GM19043 (cell line): ENCODE results near the gene SMIM41.

Source experiments
- ATAC-seq: cut with Tn5 transposase; IDR thresholded peaks from one replicate; pipeline ENCODE4 v1.9.1; 2021; ENCODE audit warnings: low read depth; ENCODE audit not compliant: unreplicated experiment

The SMIM41 gene

GRCh38 chr12:52119398-52120254, 40.1 kb downstream of the SMIM41 start:
- ATAC-seq, result no peak

DNA sequence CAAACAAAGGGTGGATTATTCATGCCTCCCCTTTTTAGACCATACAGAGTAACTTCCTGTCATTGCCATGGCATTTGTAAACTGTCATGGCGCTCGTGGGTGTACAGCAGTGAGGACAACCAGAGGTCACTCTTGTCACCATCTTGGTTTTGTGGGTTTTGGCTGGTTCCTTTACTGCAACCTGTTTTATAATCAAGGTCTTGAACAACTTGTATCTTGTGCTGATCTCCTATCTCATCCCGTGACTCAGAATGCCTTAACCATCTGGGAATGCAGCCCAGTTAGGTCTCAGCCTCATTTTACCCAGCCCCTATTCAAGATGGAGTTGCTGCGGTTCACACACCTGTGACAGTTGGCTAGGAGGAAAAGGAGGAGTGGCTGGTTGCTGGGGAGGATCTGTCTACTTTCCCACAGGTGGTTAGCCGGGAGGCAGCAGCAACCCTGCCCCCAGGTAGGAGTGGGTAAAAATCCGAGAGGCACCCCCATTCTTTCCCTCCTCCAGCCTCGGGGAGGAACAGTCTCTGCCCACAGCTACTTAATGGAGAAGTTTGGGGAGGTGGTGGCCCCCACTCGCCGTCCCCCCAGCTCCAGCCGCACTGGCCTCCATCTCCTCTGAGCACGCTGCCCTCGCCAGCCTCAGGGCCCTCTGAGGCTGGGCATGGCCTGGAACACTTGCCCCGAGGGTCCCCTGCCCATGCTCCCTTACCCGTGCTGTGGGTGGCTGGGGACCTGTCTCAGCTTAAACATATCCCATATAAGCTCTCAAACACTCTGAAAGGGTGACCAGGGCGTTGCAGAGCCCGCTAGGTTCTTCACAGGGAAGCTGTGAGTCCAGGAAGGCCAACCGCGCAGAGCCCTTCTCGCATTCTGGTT, 41.7 kb downstream of the SMIM41 start:
- ATAC-seq, result no peak

GRCh38 chr12:52121824-52122539, 42.5 kb downstream of the SMIM41 start:
- no peak for ATAC-seq

DNA sequence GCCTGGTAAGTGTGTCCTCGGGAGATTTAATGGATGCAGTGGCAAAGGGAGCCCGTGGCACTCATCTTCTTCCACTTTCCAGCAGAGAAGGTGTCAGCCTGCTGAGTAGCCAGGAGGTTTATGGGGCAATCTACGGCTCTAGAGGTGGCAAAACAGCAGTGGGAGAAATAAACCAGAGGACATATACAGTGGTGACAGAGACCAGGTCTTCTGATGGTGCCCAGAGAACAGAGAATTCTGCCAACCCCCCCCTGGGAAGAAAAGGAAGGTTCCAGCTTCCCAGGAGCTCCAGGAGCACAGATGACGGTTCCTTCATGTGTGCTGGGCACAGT, 43.0 kb downstream of the SMIM41 start:
- ATAC-seq, result no peak

GRCh38 chr12:52122904-52123303, 43.4 kb downstream of the SMIM41 start:
- no peak for ATAC-seq

- no peak for ATAC-seq
Observed at GRCh38 chr12:52123487-52124186, 44.1 kb downstream of the SMIM41 start.

- no peak for ATAC-seq
Observed at GRCh38 chr12:52125476-52125900, 46.0 kb downstream of the SMIM41 start.

- ATAC-seq, result no peak
Observed at GRCh38 chr12:52126050-52126604, 46.6 kb downstream of the SMIM41 start.

- no peak for ATAC-seq
Observed at GRCh38 chr12:52126605-52127578, 47.4 kb downstream of the SMIM41 start.

DNA sequence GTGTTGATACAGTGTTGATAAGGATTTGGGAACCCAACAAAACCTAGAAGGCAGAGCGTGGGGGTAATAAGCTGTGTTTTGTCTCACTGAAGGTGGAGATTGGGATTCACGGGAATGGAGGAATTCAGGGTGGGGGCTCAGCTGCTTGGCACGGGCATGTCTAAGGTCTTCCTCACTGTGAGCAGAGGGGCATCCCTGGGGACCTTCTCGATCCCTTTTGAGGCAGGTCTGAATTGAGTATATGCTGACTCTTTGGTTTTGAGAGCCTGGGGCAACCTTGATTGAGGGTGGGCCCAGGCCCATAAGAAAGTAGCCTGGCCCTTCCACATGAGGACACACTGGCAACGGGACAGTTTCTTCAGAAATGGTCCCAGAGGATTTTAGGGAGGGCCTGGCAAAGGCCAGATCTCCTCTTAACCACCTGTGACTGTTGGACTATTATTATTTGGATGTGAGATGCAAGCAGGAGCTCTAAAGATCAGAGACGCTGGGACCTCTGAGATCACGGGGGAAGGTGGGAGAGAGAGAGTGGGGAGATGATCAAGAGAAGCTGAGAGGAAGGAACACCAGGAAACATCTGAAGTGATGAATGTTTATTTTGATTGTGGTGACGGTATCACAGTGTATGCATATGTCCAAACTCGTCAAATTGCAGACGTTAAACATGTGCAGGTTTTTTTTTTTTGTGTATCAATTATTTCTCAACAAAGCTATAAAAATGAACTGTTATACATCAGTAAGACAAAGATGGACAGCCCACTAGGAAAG, 48.4 kb downstream of the SMIM41 start:
- ATAC-seq, result no peak

DNA sequence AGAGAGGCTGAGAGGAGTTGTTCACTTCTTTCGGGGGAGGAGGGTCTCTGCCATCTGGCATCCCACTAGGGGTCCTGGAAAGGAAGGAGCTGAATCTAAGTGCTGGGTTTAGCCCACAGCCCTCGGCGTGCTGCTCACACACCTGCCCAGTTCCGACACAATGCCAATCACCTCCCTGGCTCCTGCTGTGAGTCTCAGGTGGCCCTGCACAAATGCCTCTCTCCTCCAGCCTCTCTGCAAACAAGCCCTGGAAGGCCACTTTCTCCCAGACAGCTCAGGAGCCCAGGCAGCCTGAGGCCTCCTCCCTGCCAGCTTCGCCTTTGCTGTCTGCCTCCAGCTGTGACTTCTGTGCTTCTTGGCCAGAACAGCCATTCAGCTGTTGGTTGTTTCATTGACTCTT, 51.2 kb downstream of the SMIM41 start:
- ATAC-seq, result no peak

- ATAC-seq, result no peak
Observed at GRCh38 chr12:52132754-52133161, 53.3 kb downstream of the SMIM41 start.

GRCh38 chr12:52137746-52138145, 58.2 kb downstream of the SMIM41 start:
- ATAC-seq, result no peak

GRCh38 chr12:52139147-52139546, 59.6 kb downstream of the SMIM41 start:
- ATAC-seq, result no peak

GRCh38 chr12:52139579-52140062, 60.1 kb downstream of the SMIM41 start:
- ATAC-seq, result no peak

DNA sequence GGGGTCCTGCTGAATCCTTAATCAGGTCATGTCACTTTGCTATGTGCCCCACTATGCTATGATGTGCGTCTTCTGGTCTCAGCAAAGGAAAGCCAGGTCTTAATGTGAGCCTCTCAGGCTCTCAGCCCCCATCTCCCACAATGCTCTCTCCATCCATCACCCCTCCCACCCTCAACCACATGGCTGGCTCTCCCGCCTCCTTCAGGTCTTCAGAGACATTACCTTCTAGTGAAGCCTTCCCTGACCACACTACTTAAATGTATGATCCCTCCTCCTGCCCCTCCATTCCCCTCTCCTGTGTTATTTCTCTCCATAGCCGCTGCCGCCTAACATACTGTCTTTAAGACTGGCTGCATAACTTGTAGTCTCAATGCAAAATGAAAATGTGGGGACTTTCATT, 61.8 kb downstream of the SMIM41 start:
- no peak for ATAC-seq

GRCh38 chr12:52141875-52142274, 62.4 kb downstream of the SMIM41 start:
- ATAC-seq, result no peak

- ATAC-seq, result no peak
Observed at GRCh38 chr12:52142431-52142830, 62.9 kb downstream of the SMIM41 start.
